SK-N-SH (cell line): ENCODE results near the gene COLQ. TPM values are rescaled to one million over a fixed set of nuclear protein-coding genes. Genes with fewer than 3 reads are reported as not detected.
"Not testable (repeated sequence)": the region's sequence is repeated elsewhere in the genome, so short reads cannot be mapped to it uniquely, and the experiment has no call there.

Experiments
- CTCF ChIA-PET: fragments of 300-600, 350-600 bp; formaldehyde crosslinking; extraction: SDS; loops from one replicate; lab custom pipeline; 2021; lab: Yijun Ruan, JAX
- POLR2A ChIA-PET: fragments of 350-600 bp; sonication (Branson Sonifier 250); formaldehyde crosslinking; extraction: SDS; loops from one replicate; lab custom pipeline; 2020; ENCODE audit warnings: antibody characterized with exemption, inconsistent platforms; lab: Yijun Ruan, JAX
- DNase-seq: peaks from one replicate; pipeline ENCODE4 v3.0.0; 2012
- H2AFZ ChIP-seq: fragments of 200-600 bp; sonication (generic); 2 replicates; pipeline ENCODE4 v1.8.1; 2016; ENCODE audit warnings: antibody characterized with exemption, mild to moderate bottlenecking, low read depth
- H3F3A ChIP-seq: fragments of 200-600 bp; sonication (generic); replicated peaks from 2 replicates; pipeline ENCODE3; 2016; ENCODE audit warnings: antibody characterized with exemption, mild to moderate bottlenecking; ENCODE audit not compliant: insufficient read depth
- H3K27ac ChIP-seq, 2 experiments: fragments of 200-500 bp in 1 of 2; fragments of 200-600 bp in 1 of 2; sonication (Bioruptor generic) in 1 of 2; sonication (generic), shearing (Covaris generic) in 1 of 2; 2 replicates each; pipeline versions ENCODE4 v1.5.1 to v1.6.1; 2014 to 2016; ENCODE audit warnings: low read depth in 2 of 2, inconsistent platforms in 1 of 2, low read length in 1 of 2, mild to moderate bottlenecking in 1 of 2, mixed read lengths in 1 of 2
- H3K27me3 ChIP-seq: fragments of 200-600 bp; sonication (generic), shearing (Covaris generic); 2 replicates; pipeline ENCODE4 v1.6.1; 2016; ENCODE audit warnings: mixed run types; ENCODE audit not compliant: insufficient read depth
- H3K36me3 ChIP-seq, 2 experiments: fragments of 200-500 bp in 1 of 2; fragments of 200-600 bp in 1 of 2; sonication (Bioruptor generic) in 1 of 2; sonication (generic) in 1 of 2; replicated peaks in 1 of 2; 2 replicates each; pipeline versions ENCODE3 to v1.5.1; 2014 to 2016; ENCODE audit warnings: low read length in 1 of 2, mild to moderate bottlenecking in 1 of 2; ENCODE audit not compliant: insufficient read depth in 2 of 2, control insufficient read depth in 1 of 2
- H3K4me1 ChIP-seq, 2 experiments: fragments of 200-500 bp in 1 of 2; fragments of 200-600 bp in 1 of 2; sonication (Bioruptor generic) in 1 of 2; sonication (generic), shearing (Covaris generic) in 1 of 2; 2 replicates each; pipeline versions ENCODE4 v1.5.1 to v1.6.1; 2014 to 2016; ENCODE audit warnings: low read depth in 1 of 2, low read length in 1 of 2, mixed run types in 1 of 2; ENCODE audit not compliant: insufficient read depth in 2 of 2, control insufficient read depth in 1 of 2
- H3K4me2 ChIP-seq: fragments of 200-600 bp; sonication (generic), shearing (Covaris generic); 2 replicates; pipeline ENCODE4 v1.6.1; 2017; ENCODE audit warnings: mixed run types
- H3K4me3 ChIP-seq, 2 experiments: fragments of 200-500 bp in 1 of 2; fragments of 200-600 bp in 1 of 2; sonication (Bioruptor generic) in 1 of 2; sonication (generic), shearing (Covaris generic) in 1 of 2; 2 replicates each; pipeline versions ENCODE4 v1.5.1 to v1.8.1; 2014 to 2016; ENCODE audit warnings: low read depth in 2 of 2, inconsistent platforms in 1 of 2, low read length in 1 of 2, mild to moderate bottlenecking in 1 of 2, mixed read lengths in 1 of 2, moderate library complexity in 1 of 2
- H3K79me2 ChIP-seq: fragments of 200-600 bp; sonication (generic); 2 replicates; pipeline ENCODE4 v1.8.1; 2017; ENCODE audit warnings: mild to moderate bottlenecking; ENCODE audit not compliant: insufficient read depth
- H3K9ac ChIP-seq: fragments of 200-600 bp; sonication (generic); 2 replicates; pipeline ENCODE4 v1.6.1; 2017; ENCODE audit warnings: mixed run types
- H3K9me2 ChIP-seq: fragments of 200-600 bp; sonication (generic); 2 replicates; pipeline ENCODE4 v1.6.1; 2017; ENCODE audit warnings: mixed run types
- H3K9me3 ChIP-seq: fragments of 200-600 bp; sonication (generic); 2 replicates; pipeline ENCODE4 v1.6.1; 2017; ENCODE audit warnings: mixed run types, mild to moderate bottlenecking, moderate library complexity
- H4K20me1 ChIP-seq: fragments of 200-600 bp; sonication (generic); 2 replicates; pipeline ENCODE4 v1.6.1; 2017; ENCODE audit warnings: mild to moderate bottlenecking, mixed run types; ENCODE audit not compliant: insufficient read depth
- CHD2 ChIP-seq: fragments of 150-350 bp; IDR thresholded peaks from 2 replicates; pipeline ENCODE4 v1.6.1; 2018; ENCODE audit warnings: low read length; ENCODE audit not compliant: partially characterized antibody
- EZH2phosphoT487 ChIP-seq: fragments of 200-600 bp; sonication (generic); IDR thresholded peaks from 2 replicates; pipeline ENCODE4 v1.6.1; 2017; ENCODE audit warnings: low read depth, mixed run types, mild to moderate bottlenecking, antibody characterized with exemption, moderate library complexity, borderline replicate concordance
- FOXM1 ChIP-seq: IDR thresholded peaks from 2 replicates; pipeline ENCODE4 v1.4.0; 2012; ENCODE audit warnings: low read depth, mild to moderate bottlenecking
- IRF3 ChIP-seq: fragments of 150-350 bp; IDR thresholded peaks from 2 replicates; pipeline ENCODE4 v1.6.1; 2016; ENCODE audit warnings: mild to moderate bottlenecking, low read depth, low read length
- MEF2A ChIP-seq: IDR thresholded peaks from 2 replicates; pipeline ENCODE4 v1.4.0; 2012; ENCODE audit warnings: low read depth, borderline replicate concordance
- NRF1 ChIP-seq: IDR thresholded peaks from 2 replicates; pipeline ENCODE4 v1.6.1; 2012; ENCODE audit warnings: low read depth, mild to moderate bottlenecking, low read length
- RCOR1 ChIP-seq: fragments of 150-350 bp; IDR thresholded peaks from 2 replicates; pipeline ENCODE4 v1.6.1; 2017; ENCODE audit warnings: antibody characterized with exemption, low read length
- RFX5 ChIP-seq: IDR thresholded peaks from 2 replicates; pipeline ENCODE4 v1.6.1; 2012; ENCODE audit warnings: mild to moderate bottlenecking, improper control_type of control experiment, low read length
- RXRA ChIP-seq: IDR thresholded peaks from 2 replicates; pipeline ENCODE4 v1.4.0; 2012; ENCODE audit warnings: low read depth, mild to moderate bottlenecking, borderline replicate concordance
- SIN3A ChIP-seq: IDR thresholded peaks from 2 replicates; pipeline ENCODE4 v1.6.1; 2012; ENCODE audit warnings: low read depth, mild to moderate bottlenecking, low read length, moderate library complexity, borderline replicate concordance
- SMC3 ChIP-seq: IDR thresholded peaks from 2 replicates; pipeline ENCODE4 v1.6.1; 2012; ENCODE audit warnings: low read depth, low read length, improper control_type of control experiment
- TEAD4 ChIP-seq: IDR thresholded peaks from 2 replicates; pipeline ENCODE4 v1.4.0; 2012; ENCODE audit warnings: mild to moderate bottlenecking, borderline replicate concordance; ENCODE audit not compliant: insufficient read depth
- ZBTB33 ChIP-seq: IDR thresholded peaks from 2 replicates; pipeline ENCODE4 v1.4.0; 2012; ENCODE audit warnings: low read depth, borderline replicate concordance
- WGBS: methylation state at CpG from one replicate; pipeline ENCODE4 v1.1.6; 2017; ENCODE audit warnings: low lambda C conversion rate; 5-methylcytosine and 5-hydroxymethylcytosine counted together
- polyA plus RNA-seq, 3 experiments: library from polyadenylated mRNA; depleted of rRNA; stranded (reverse); fragments of >200 nt; gene quantifications; 2 replicates each; pipeline ENCODE4 v1.2.3, GENCODE V29; 2012
- TF ChIP-seq, protein P1 (sequence below): fragments of 200-600 bp; sonication (generic); IDR thresholded peaks from 2 replicates; pipeline ENCODE4 v1.6.1; 2017; ENCODE audit warnings: antibody characterized with exemption, mild to moderate bottlenecking, moderate library complexity

The COLQ gene
- polyA plus RNA-seq, 1 of the 3 experiments (the other 2 are of a cell fraction), result 1.5 TPM

DNA sequence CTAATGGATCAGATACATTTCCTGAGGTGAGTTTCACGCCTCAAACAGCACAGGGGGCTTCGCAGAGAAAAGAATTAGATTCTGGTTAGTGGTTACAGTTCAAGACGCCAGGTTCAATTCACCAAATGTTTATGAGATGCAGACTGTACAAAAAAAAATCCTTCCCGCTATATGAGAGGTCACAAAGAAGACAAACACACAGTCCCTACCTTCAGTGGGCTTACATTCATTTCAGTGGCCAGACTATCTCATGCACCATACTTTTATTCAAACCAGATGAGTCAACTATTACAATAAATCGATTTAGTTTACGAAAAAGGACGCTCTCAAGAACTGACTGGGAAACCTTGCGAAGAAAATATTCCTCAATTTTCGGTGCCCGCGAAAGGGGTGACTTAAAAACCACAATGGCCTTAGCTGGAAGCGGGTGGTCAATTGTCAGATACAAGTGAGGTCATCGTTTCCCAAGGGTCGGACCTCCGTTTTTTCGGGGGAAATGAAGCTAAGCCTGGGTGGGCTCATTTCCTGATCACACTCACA lies 94.9 kb downstream of the COLQ start:
- H3K4me1 ChIP-seq, result peaks cover 14 to 15% of the 10 kb centered on the region in 2 experiments; a peak in 3 of 4 replicates
- WGBS, result 39% methylated on average over 16 of the region's 16 CpGs
- peak overlapping the region; percentile 98 for H3K4me2 ChIP-seq
- TF ChIP-seq IRF3 (no peak), TEAD4 (no peak), RXRA (no peak), CHD2 (no peak), SIN3A (no peak), RFX5 (no peak), FOXM1 (no peak), SMC3 (no peak), MEF2A (no peak), ZBTB33 (no peak), NRF1 (no peak), RCOR1 (no peak), EZH2phosphoT487 (no peak)
- peak overlapping the region; percentile 75 to 86 for H3K27ac ChIP-seq
- H4K20me1 ChIP-seq, result peaks cover 14% of the 10 kb centered on the region; the same call in 1 of the 2 replicates
- no peaks in the 10 kb centered on the region for H3K9me3 ChIP-seq
- no peaks in the 10 kb centered on the region for H3F3A ChIP-seq
- DNase-seq, result no peak
- peak overlapping the region; percentile 94 for H2AFZ ChIP-seq
- peaks cover 62% of the 10 kb centered on the region for H3K79me2 ChIP-seq
- H3K36me3 ChIP-seq, result peaks cover 30 to 44% of the 10 kb centered on the region in 2 experiments
- no peaks in the 10 kb centered on the region for H3K27me3 ChIP-seq
- H3K9me2 ChIP-seq, result no peaks in the 10 kb centered on the region
- POLR2A ChIA-PET, result no interaction called here
- peak overlapping the region; percentile 89 to 91 for H3K4me3 ChIP-seq
- CTCF ChIA-PET, result interaction anchor here (0.9 to 1.5 kb wide), 4 partner anchors 100 to 159 kb away, joined by 3 to 5 read pairs (median 4); no protein-coding TSS in a partner anchor
- peak overlapping the region; percentile 90 for H3K9ac ChIP-seq

DNA sequence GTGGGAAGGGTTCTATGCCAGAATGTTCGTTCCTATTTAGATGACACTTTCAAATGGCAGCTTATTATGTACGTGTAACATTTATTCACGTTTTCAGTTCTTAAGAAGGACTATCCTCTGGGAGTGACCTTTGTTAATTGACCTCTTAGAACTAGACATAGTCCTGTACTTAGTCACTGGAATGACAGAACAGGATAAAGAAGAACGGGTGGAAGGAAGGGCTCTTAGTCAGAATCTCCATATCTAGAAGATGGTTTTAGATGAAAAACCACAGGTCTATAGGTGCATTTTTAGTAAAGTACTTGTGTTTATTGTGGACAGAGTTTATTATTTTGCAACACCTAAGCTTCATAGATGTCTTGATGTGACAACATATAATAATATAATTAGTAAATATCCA lies 100.6 kb downstream of the COLQ start:
- peaks cover 46 to 47% of the 10 kb centered on the region in 2 experiments for H3K36me3 ChIP-seq
- no peaks in the 10 kb centered on the region for H3K27me3 ChIP-seq
- DNase-seq, result no peak
- CTCF ChIA-PET, result no interaction called here
- peaks cover 3% of the 10 kb centered on the region for H3F3A ChIP-seq
- H3K9ac ChIP-seq, result no peak overlapping the region
- POLR2A ChIA-PET, result no interaction called here
- WGBS, result 81% methylated on average over 4 of the region's 4 CpGs
- no peak overlapping the region for H3K27ac ChIP-seq
- H3K79me2 ChIP-seq, result peaks cover 4% of the 10 kb centered on the region
- peaks cover 0 to 3% of the 10 kb centered on the region in 2 experiments; a peak in 2 of 4 replicates for H3K4me1 ChIP-seq
- no peaks in the 10 kb centered on the region for H4K20me1 ChIP-seq
- H3K9me2 ChIP-seq, result no peaks in the 10 kb centered on the region
- H3K4me2 ChIP-seq, result no peak overlapping the region
- no peak overlapping the region for H2AFZ ChIP-seq
- no peak overlapping the region for H3K4me3 ChIP-seq
- H3K9me3 ChIP-seq, result no peaks in the 10 kb centered on the region
- TF ChIP-seq, protein P1, sequence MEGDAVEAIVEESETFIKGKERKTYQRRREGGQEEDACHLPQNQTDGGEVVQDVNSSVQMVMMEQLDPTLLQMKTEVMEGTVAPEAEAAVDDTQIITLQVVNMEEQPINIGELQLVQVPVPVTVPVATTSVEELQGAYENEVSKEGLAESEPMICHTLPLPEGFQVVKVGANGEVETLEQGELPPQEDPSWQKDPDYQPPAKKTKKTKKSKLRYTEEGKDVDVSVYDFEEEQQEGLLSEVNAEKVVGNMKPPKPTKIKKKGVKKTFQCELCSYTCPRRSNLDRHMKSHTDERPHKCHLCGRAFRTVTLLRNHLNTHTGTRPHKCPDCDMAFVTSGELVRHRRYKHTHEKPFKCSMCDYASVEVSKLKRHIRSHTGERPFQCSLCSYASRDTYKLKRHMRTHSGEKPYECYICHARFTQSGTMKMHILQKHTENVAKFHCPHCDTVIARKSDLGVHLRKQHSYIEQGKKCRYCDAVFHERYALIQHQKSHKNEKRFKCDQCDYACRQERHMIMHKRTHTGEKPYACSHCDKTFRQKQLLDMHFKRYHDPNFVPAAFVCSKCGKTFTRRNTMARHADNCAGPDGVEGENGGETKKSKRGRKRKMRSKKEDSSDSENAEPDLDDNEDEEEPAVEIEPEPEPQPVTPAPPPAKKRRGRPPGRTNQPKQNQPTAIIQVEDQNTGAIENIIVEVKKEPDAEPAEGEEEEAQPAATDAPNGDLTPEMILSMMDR, result no peak
- TF ChIP-seq FOXM1, result no peak

GRCh38 chr3:15410966-15411365 lies 110.5 kb downstream of the COLQ start:
- DNase-seq, H3K79me2 ChIP-seq, H3K4me3 ChIP-seq, H3K9me2 ChIP-seq, POLR2A ChIA-PET, H3F3A ChIP-seq, H3K27ac ChIP-seq, H3K9me3 ChIP-seq, H4K20me1 ChIP-seq, H3K27me3 ChIP-seq, H2AFZ ChIP-seq, H3K4me2 ChIP-seq, H3K9ac ChIP-seq, H3K4me1 ChIP-seq: not testable (repeated sequence)
- CTCF ChIA-PET, result interaction anchor here (9.4 kb wide), 1 partner anchor 146 kb away, joined by 85 read pairs; no protein-coding TSS in a partner anchor
- 97% methylated on average over 7 of the region's 7 CpGs for WGBS
- peaks cover 32 to 43% of the 10 kb centered on the region in 2 experiments for H3K36me3 ChIP-seq
